Coronary artery (tissue), 2 donors: Measurements from ENCODE around the gene SMIM10L1.

Experiments used
- DNase-seq: peaks from one replicate; pipeline ENCODE4 v3.0.0-alpha.2; 2017; ENCODE audit warnings: low spot score
- H3K27ac ChIP-seq, 2 donors: fragments of 200-600 bp; sonication (generic); one replicate each; pipeline ENCODE4 v1.5.1; 2016 to 2019
- H3K4me3 ChIP-seq: fragments of 200-600 bp; sonication (generic); 2 replicates; pipeline ENCODE4 v1.5.1; 2016; ENCODE audit warnings: mild to moderate bottlenecking, moderate library complexity
- TF ChIP-seq, protein P1 (sequence below): fragments of 200-600 bp; sonication (generic); IDR thresholded peaks from one replicate; pipeline ENCODE4 v1.5.1; 2019; ENCODE audit warnings: antibody characterized with exemption

SMIM10L1 gene

DNA sequence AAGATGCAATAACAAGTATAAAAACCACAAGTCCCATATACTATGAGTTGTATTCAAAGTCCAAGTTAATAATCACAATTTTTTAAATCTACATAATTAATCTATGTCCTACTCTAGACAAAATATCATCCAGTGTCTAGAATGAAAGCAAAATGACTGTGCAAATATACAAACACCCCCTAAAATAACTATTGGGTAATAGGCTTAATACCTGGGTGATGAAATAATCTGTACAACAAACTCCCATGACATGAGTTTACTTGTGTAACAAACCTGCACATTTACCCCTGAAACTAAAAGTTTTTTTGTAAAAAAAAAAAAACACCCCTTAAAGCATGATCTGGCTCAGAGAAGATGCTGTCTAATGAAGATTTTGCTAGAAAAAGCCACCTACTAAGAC is 11.5 kb downstream of the SMIM10L1 start:
- Histone ChIP-seq H3K27ac (no peak overlapping the region), H3K4me3 (no peak overlapping the region)
- no peak for DNase-seq
- TF ChIP-seq, protein P1, sequence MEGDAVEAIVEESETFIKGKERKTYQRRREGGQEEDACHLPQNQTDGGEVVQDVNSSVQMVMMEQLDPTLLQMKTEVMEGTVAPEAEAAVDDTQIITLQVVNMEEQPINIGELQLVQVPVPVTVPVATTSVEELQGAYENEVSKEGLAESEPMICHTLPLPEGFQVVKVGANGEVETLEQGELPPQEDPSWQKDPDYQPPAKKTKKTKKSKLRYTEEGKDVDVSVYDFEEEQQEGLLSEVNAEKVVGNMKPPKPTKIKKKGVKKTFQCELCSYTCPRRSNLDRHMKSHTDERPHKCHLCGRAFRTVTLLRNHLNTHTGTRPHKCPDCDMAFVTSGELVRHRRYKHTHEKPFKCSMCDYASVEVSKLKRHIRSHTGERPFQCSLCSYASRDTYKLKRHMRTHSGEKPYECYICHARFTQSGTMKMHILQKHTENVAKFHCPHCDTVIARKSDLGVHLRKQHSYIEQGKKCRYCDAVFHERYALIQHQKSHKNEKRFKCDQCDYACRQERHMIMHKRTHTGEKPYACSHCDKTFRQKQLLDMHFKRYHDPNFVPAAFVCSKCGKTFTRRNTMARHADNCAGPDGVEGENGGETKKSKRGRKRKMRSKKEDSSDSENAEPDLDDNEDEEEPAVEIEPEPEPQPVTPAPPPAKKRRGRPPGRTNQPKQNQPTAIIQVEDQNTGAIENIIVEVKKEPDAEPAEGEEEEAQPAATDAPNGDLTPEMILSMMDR: no peak

DNA sequence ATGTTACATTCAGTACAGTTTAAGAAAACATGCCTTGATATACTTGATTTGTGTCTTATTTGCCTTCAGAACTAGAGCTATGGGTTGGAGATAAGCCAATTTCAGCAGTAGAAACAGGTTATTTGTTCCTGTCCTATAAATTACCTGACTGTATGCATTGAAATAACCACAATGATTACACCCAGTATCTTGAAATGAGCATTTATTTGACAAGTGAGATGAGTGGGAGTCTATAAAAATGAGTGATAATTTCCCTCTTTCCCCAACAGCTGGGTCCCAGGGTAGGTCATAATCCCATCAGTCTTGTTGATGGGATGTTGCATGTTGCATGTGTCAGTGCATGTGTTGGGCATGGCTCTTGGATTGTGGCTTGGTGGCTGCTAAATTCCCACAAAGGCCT is 12.0 kb downstream of the SMIM10L1 start:
- DNase-seq: no peak
- Histone ChIP-seq H3K27ac (no peak overlapping the region), H3K4me3 (no peak overlapping the region)
- TF ChIP-seq, protein P1: no peak

DNA sequence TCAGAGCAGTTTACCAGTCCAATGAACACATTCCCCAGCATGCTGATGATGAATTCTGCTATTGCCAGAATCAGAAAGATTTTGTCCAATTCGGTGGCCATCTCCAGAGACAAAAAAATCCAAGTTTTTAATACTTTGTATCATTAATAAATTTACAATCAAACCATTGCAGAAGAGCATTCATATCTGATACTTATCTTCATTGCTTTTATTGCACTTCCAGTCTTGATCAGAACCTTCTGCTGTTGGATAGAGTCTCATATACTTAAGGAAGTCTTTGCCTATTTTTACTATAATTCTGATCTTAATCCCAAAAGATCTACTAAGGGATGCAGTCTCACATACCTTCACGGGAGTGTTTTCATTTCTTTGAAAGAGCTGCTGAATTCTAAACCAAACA is 15.8 kb downstream of the SMIM10L1 start, which contains the start of gene TAS2R42:
Gene TAS2R42 (minus strand): TSS at position 101 of the 400 bp plus-strand sequence. CDS start 0 bp downstream, at position 101.
- H3K27ac ChIP-seq: no peak within 1 kb of the TSS
- TF ChIP-seq, protein P1: no peak
- H3K4me3 ChIP-seq: no peak within 1 kb of the TSS
- no peak for DNase-seq

DNA sequence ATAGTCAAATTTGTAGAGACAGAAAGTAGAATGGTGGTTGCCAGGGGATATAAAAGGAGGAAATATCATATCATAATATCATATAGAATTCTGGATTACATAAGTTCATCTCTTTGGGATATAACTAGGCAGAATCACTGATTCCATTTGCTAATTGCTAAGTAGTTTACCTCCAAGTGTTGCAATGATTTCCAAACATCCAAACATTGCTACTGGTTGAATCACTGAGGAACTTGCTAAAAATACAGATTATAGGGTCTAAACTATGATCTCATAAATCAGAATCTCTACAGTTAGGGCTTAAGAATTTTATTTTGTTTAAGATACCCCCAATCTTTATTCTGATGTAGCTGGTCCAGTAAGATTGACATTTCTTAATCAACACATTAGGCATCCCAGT is 31.8 kb downstream of the SMIM10L1 start:
- TF ChIP-seq, protein P1: no peak
- Histone ChIP-seq H3K27ac (no peak overlapping the region), H3K4me3 (no peak overlapping the region)
- no peak for DNase-seq

DNA sequence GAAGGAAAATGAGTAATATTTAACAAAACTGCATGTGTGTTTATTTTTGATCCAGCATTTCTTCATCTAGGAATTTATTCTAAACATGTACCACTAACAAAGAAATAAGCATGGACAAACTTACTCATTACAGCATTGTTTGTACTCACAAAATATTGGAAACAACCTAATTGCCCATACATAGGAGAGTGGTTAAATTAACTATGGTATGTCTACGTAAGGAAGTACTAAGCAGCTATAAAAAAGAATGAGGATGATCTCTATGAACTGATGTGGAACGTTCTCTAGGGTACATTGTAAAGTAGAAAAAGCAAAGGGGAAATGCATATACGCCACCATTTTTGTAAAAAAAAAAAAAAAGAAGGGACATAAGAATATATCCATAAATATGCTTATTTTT is 33.2 kb downstream of the SMIM10L1 start:
- no peak for DNase-seq
- Histone ChIP-seq H3K27ac (no peak overlapping the region), H3K4me3 (no peak overlapping the region)
- TF ChIP-seq, protein P1: no peak

DNA sequence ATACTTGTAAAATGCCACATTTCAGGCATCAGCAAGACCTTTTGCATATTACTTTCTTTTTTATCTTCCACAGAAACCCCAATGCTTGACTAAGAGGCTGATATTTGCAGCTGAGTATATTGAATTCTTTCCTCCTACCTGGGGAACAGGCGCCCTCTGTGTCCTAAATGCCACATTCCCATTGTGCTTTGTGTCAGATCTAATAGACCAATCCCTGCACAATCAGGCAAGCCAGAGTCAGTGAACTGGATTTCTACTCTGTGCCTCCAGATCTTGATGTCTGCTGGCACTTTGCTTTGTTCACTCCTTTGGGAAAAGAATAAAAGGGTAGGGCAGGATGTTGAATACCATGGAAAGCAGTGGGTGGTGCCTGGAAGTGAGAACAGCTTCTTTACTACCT is 38.1 kb downstream of the SMIM10L1 start:
- no peak overlapping the region for H3K4me3 ChIP-seq
- TF ChIP-seq, protein P1: no peak
- no peak for DNase-seq
- H3K27ac ChIP-seq: no peak overlapping the region
